Measurements from ENCODE around the gene BTG2.

BTG2 gene

DNA sequence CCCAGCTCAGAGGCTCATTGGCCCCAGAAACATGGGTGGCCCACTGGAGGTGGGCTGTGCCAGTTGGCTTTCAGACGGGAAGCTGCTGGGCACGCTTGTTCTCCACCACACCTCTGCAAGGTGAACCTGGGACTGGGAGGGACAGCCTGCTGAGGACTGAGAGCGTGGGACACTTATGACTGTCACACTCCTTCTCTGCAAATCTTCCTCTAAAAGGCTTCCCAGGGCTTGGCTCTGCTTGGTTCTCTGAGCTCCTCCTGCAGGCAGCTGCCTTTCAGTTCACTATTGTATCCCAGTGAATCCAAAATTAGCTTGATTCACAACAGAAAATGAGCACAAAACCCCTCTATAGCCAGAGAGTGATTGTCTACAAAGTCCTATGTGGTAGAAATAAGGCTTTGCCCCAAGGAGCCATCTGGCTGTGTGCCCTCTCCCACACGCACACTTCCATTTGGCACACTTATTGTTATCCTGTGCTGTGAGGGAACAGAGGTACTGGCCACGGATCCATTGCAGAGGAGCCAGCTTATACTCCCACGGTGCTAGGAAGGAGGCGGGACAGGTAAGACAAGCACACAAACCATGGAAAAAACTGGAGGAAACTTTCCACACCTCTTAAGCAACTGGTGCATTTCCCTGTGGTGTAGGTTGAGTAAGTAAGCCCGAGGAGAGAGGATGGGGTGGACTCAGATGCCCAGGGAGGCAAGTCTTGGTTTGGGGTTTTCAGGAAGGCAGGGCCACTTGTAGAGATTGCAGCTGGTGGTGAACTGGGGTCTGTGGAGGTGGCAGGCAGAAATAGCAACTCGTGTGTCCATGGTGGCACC lies 18.9 kb upstream of the BTG2 start:
- peak overlapping the region; percentile 99 for H3K27ac ChIP-seq (ENCODE audit: insufficient read depth, low read length, poor library complexity, severe bottlenecking)
- peaks cover 46% of the 10 kb centered on the region for H3K4me1 ChIP-seq (ENCODE audit: control insufficient read depth, insufficient read depth, low read length, poor library complexity, severe bottlenecking)

DNA sequence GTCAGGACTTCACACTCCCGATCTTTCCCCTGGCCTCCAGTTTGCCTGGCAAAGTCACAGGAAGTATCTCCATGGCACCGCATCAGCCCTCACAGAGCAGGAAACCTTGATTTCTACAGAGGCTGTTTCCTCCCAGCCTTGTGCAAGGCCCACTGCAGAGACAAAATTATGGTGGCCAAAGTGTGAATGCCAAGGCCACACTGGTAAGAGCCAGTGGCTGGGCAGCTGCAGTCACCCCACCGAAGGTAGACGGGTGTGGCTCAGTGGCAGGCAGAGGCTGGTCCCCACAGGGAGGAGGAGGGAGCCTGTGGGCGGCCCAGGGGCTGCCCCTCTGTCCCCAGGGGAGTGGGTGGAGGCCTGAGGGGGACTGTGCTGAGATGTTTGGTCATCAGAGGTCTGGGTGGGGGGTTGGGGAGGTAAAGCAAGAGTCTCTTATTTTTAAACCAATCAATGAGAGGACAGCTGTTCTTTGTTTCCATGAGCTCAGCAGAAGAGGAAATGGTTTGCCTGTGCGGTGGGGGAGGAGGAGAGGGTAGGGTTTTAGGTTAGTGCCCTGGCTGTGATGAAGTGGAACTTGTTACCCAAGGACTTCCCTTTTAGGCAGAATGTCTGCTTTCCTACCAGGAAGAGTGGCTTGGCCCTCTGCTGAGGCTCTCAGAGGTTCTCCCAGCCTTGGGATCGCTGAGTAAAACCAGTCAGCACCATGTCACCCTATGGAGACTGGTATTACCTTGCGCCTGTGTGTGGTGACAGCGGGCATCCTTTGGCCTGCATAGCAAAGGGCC lies 18.0 kb upstream of the BTG2 start:
- Histone ChIP-seq H3K27me3 (replicated peaks; ENCODE audit: control insufficient read depth, insufficient read depth, low read length, poor library complexity, severe bottlenecking) (no peaks in the 10 kb centered on the region), H3K27ac (ENCODE audit: insufficient read depth, low read length, poor library complexity, severe bottlenecking) (peak overlapping the region; percentile 99), H3K4me1 (ENCODE audit: control insufficient read depth, insufficient read depth, low read length, poor library complexity, severe bottlenecking) (peaks cover 46% of the 10 kb centered on the region), H3K9me3 (ENCODE audit: control insufficient read depth, low read length) (no peaks in the 10 kb centered on the region), H3K4me3 (ENCODE audit: insufficient read depth, low read depth, low read length, poor library complexity, severe bottlenecking) (peak overlapping the region; percentile 32), H3K36me3 (ENCODE audit: control insufficient read depth, insufficient read depth, low read length) (no peaks in the 10 kb centered on the region)
- DNase-seq: peak; percentile 72 to 75 (median 73)

More for the DNA sequence above, 18.9 kb upstream of the BTG2 start:
- H3K36me3 ChIP-seq (ENCODE audit: control insufficient read depth, insufficient read depth, low read length): no peaks in the 10 kb centered on the region
- DNase-seq: no peak
- no peak overlapping the region for H3K4me3 ChIP-seq (ENCODE audit: insufficient read depth, low read depth, low read length, poor library complexity, severe bottlenecking)
- H3K9me3 ChIP-seq (ENCODE audit: control insufficient read depth, low read length): no peaks in the 10 kb centered on the region
- H3K27me3 ChIP-seq (replicated peaks; ENCODE audit: control insufficient read depth, insufficient read depth, low read length, poor library complexity, severe bottlenecking): no peaks in the 10 kb centered on the region

DNA sequence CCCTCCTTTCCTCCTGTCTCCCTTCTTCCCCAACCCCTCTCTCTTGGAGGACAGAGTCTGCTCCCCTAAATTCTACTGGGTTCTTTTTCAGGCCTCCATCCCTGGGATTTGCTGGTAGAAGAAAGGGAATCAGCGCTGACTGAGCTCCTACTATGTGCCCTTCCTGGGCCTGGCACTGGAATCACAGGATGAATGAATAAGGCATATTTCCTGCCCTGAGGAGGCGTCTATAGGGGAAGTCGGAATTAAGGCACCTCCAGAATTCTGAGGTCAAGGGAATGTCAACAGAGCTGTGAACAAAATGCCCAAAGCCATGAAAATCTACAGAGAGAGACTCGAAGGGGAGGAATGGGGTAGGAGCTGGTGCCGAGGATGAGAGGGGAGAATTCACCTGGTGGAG lies 17.4 kb upstream of the BTG2 start:
- Histone ChIP-seq H3K27me3 (replicated peaks; ENCODE audit: control insufficient read depth, insufficient read depth, low read length, poor library complexity, severe bottlenecking) (no peaks in the 10 kb centered on the region), H3K4me1 (ENCODE audit: control insufficient read depth, insufficient read depth, low read length, poor library complexity, severe bottlenecking) (peaks cover 46% of the 10 kb centered on the region), H3K36me3 (ENCODE audit: control insufficient read depth, insufficient read depth, low read length) (no peaks in the 10 kb centered on the region), H3K4me3 (ENCODE audit: insufficient read depth, low read depth, low read length, poor library complexity, severe bottlenecking) (peak overlapping the region; percentile 32), H3K9me3 (ENCODE audit: control insufficient read depth, low read length) (no peaks in the 10 kb centered on the region), H3K27ac (ENCODE audit: insufficient read depth, low read length, poor library complexity, severe bottlenecking) (peak overlapping the region; percentile 99)
- DNase-seq: no peak

DNA sequence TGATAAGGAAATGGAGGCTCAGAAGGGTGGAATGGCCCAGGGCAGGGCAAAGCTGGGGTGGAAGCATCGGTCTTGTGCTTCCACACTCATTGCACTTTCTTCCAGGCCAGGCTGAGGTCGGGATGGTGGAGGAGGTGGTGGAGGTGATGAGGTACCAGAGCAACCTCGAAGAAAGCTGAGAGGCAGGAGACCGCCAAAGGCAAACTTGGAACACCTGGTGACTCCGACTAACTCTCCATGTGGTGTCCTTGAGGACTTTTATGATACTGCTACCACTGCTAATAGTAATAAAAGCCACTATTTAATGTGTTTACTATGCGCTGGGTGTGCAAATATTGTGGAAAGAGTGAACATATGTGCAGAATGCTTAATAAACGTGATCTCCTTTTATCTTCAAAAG lies 16.9 kb upstream of the BTG2 start:
- peak overlapping the region; percentile 99 for H3K27ac ChIP-seq (ENCODE audit: insufficient read depth, low read length, poor library complexity, severe bottlenecking)

DNA sequence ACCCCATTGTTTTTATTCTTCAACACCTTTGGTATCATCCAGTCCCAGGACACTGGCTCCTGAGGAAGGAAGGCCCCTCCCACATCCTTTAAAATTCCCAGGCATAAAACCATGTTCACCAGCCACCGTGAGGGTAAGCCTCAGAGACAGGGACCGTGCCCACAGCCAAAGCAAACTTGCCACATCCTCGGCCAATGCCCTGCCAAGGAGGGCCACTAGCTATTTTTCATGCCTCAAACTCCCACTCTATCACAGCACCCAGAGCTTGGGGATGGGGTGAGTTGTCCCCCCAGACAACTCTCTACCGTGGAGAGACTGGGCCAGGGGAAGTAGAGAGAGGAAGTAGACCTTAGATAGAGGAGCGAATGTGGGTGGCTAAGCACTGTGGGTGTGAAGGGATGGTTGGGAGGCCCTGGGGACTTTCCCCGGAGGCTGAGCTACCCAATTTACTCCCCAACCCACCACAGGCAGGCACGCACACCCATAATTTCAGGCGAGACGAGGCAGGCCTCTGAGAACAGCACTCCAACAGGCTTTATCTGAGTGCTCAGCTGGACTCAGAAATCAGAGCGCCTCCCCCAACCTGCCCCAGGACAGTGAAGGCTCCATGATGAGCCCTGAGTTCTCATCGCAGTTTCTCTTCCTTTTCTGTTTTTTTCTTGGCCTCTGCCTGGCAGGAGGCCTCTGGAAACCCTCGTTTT lies 15.9 kb upstream of the BTG2 start:
- Histone ChIP-seq H3K4me3 (ENCODE audit: insufficient read depth, low read depth, low read length, poor library complexity, severe bottlenecking) (peak overlapping the region; percentile 2), H3K9me3 (ENCODE audit: control insufficient read depth, low read length) (no peaks in the 10 kb centered on the region), H3K36me3 (ENCODE audit: control insufficient read depth, insufficient read depth, low read length) (no peaks in the 10 kb centered on the region), H3K4me1 (ENCODE audit: control insufficient read depth, insufficient read depth, low read length, poor library complexity, severe bottlenecking) (peaks cover 46% of the 10 kb centered on the region), H3K27ac (ENCODE audit: insufficient read depth, low read length, poor library complexity, severe bottlenecking) (peak overlapping the region; percentile 99), H3K27me3 (replicated peaks; ENCODE audit: control insufficient read depth, insufficient read depth, low read length, poor library complexity, severe bottlenecking) (no peaks in the 10 kb centered on the region)
- DNase-seq: peak; percentile 85 to 90 (median 88)

More for the DNA sequence above, 16.9 kb upstream of the BTG2 start:
- Histone ChIP-seq H3K4me1 (ENCODE audit: control insufficient read depth, insufficient read depth, low read length, poor library complexity, severe bottlenecking) (peaks cover 46% of the 10 kb centered on the region), H3K9me3 (ENCODE audit: control insufficient read depth, low read length) (no peaks in the 10 kb centered on the region), H3K4me3 (ENCODE audit: insufficient read depth, low read depth, low read length, poor library complexity, severe bottlenecking) (no peak overlapping the region), H3K27me3 (replicated peaks; ENCODE audit: control insufficient read depth, insufficient read depth, low read length, poor library complexity, severe bottlenecking) (no peaks in the 10 kb centered on the region), H3K36me3 (ENCODE audit: control insufficient read depth, insufficient read depth, low read length) (no peaks in the 10 kb centered on the region)
- DNase-seq: no peak

DNA sequence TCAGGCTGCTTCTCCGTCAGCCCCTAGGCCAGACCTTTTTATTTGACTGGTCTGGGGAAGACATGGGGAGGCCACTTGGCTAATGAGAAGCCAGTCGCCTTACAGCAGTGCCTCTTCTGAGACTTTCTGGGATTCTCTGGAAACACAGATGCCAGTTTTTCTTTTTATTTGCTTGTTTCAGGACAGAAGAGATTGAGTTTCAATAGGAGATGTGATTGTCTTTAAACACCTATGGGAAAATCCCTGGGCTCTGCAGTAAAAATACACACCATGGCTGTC lies 15.4 kb upstream of the BTG2 start:
- peak overlapping the region; percentile 2 for H3K4me3 ChIP-seq (ENCODE audit: insufficient read depth, low read depth, low read length, poor library complexity, severe bottlenecking)
- H3K4me1 ChIP-seq (ENCODE audit: control insufficient read depth, insufficient read depth, low read length, poor library complexity, severe bottlenecking): peaks cover 46% of the 10 kb centered on the region
- DNase-seq: no peak
- no peaks in the 10 kb centered on the region for H3K27me3 ChIP-seq (replicated peaks; ENCODE audit: control insufficient read depth, insufficient read depth, low read length, poor library complexity, severe bottlenecking)
- no peaks in the 10 kb centered on the region for H3K36me3 ChIP-seq (ENCODE audit: control insufficient read depth, insufficient read depth, low read length)
- no peaks in the 10 kb centered on the region for H3K9me3 ChIP-seq (ENCODE audit: control insufficient read depth, low read length)
- peak overlapping the region; percentile 99 for H3K27ac ChIP-seq (ENCODE audit: insufficient read depth, low read length, poor library complexity, severe bottlenecking)

DNA sequence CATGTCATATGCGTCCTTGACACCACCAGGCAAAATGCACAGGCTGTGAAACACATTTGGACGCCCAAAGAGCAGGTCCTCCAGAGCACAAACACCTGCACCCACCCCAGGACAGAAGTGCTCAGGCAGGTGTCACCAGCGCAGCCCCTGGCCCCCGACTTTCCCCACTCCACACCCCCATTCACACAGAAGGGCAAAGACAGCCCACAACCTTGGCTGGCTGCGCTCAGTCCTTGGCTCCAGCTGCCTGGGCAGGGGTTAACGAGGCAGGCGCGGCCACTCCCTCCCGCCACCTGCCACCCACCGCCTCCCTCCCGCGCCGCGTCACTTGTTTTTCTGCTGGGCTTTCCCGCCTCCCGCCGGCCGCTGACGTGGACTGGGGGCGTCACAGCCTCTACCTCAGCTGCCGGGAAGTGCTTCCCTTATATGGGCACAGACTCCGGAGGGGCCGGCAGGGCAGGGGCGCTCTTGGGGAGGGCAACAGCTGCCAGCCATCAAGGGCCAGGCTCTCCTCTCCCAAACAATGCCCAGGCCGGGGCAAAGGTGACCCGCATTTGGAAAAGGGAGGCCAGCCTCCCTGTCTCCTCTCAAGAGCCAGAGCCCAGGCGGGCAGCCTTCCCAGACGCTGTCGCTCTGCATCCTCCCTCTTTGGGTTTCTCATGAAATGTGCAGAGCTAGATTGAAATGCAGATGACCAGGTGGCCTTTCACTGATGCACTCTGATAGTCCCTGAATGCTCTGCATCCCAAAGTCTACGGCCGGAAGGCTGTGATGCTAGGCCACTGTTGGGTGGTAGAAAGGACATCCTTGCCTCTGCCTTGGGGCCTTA lies 14.8 kb upstream of the BTG2 start:
- H3K27me3 ChIP-seq (replicated peaks; ENCODE audit: control insufficient read depth, insufficient read depth, low read length, poor library complexity, severe bottlenecking): no peaks in the 10 kb centered on the region
- peak overlapping the region; percentile 2 for H3K4me3 ChIP-seq (ENCODE audit: insufficient read depth, low read depth, low read length, poor library complexity, severe bottlenecking)
- H3K36me3 ChIP-seq (ENCODE audit: control insufficient read depth, insufficient read depth, low read length): no peaks in the 10 kb centered on the region
- peak overlapping the region; percentile 99 for H3K27ac ChIP-seq (ENCODE audit: insufficient read depth, low read length, poor library complexity, severe bottlenecking)
- peak; percentile 94 to 96 (median 95) for DNase-seq
- H3K9me3 ChIP-seq (ENCODE audit: control insufficient read depth, low read length): no peaks in the 10 kb centered on the region
- H3K4me1 ChIP-seq (ENCODE audit: control insufficient read depth, insufficient read depth, low read length, poor library complexity, severe bottlenecking): peaks cover 46% of the 10 kb centered on the region

DNA sequence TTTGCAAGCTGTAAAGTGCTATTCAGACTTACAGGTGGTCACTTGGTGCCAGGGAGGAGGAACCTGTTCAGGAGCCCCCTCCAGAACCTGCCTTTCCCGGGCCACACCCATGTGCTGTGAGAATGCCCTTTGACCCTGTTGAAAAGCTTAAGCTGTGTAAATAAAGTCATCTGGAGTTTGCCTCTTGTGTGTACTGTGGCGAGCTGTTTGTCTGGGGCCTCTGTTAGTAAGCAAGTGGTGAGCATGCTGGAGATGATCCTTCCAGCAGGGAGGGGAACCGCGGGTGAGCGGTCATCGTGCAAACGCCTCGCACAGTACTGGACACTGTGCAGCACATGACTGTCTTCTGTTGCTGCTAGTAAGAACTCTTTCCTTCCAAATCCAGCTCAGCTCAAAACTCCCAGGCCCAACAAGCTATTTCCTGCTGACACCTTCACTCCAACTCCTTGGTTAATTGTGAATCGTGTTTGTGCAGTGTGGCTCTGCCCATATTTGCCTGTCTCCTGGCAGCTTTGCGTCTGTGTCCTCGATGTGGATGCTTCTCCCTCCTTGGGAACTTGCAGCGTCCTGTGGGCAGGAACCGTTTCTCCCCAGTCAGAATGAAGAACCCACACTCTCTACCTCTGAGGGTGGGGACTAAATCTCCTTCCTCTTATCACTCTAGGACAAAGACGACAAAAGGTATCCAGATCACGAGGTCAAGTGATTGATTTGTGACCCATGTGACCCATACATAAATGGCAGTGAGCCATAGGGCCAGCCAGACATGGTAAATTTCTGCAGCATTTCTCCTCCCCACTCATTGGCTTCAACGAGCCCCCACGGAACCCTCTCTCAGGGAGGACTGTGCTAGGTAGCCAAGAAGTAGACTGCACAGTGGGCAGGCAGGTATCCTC lies 13.9 kb upstream of the BTG2 start:
- DNase-seq: no peak
- H3K27me3 ChIP-seq (replicated peaks; ENCODE audit: control insufficient read depth, insufficient read depth, low read length, poor library complexity, severe bottlenecking): no peaks in the 10 kb centered on the region
- peak overlapping the region; percentile 99 for H3K27ac ChIP-seq (ENCODE audit: insufficient read depth, low read length, poor library complexity, severe bottlenecking)
- no peaks in the 10 kb centered on the region for H3K36me3 ChIP-seq (ENCODE audit: control insufficient read depth, insufficient read depth, low read length)
- peaks cover 43% of the 10 kb centered on the region for H3K4me1 ChIP-seq (ENCODE audit: control insufficient read depth, insufficient read depth, low read length, poor library complexity, severe bottlenecking)
- H3K4me3 ChIP-seq (ENCODE audit: insufficient read depth, low read depth, low read length, poor library complexity, severe bottlenecking): no peak overlapping the region
- H3K9me3 ChIP-seq (ENCODE audit: control insufficient read depth, low read length): no peaks in the 10 kb centered on the region

DNA sequence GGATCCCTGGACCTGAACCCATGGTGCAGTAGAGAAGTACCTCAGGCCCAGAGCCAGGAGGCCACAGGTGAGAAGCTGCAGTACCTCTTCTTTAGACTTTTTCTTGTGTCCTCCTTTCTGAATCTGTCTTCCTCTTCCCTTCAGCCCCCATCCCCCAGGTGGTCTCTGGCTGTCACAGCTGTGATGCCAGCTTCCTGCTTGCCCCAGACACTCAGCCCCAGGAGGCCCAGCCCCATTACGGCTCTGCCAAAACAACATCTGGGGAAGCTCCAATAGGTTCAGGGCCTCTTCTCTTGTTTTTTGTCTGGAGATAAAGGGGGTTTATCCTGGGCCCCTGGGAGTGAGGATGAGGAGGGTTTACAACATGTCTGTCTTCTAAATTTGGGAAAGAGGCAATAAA lies 9.5 kb upstream of the BTG2 start:
- no peaks in the 10 kb centered on the region for H3K36me3 ChIP-seq (ENCODE audit: control insufficient read depth, insufficient read depth, low read length)
- peaks cover 3% of the 10 kb centered on the region for H3K4me1 ChIP-seq (ENCODE audit: control insufficient read depth, insufficient read depth, low read length, poor library complexity, severe bottlenecking)
- H3K4me3 ChIP-seq (ENCODE audit: insufficient read depth, low read depth, low read length, poor library complexity, severe bottlenecking): no peak overlapping the region
- H3K9me3 ChIP-seq (ENCODE audit: control insufficient read depth, low read length): no peaks in the 10 kb centered on the region
- no peaks in the 10 kb centered on the region for H3K27me3 ChIP-seq (replicated peaks; ENCODE audit: control insufficient read depth, insufficient read depth, low read length, poor library complexity, severe bottlenecking)
- DNase-seq: no peak
- no peak overlapping the region for H3K27ac ChIP-seq (ENCODE audit: insufficient read depth, low read length, poor library complexity, severe bottlenecking)

Measured in effector memory CD4-positive, alpha-beta T cell (primary cell).